ENCODE results near the gene NCAPH2.

The NCAPH2 gene

GRCh38 chr22:50482107-50483074 lies 25.6 kb upstream of the NCAPH2 start:
- no peak for TF ChIP-seq GATA2 (IDR thresholded peaks at IDR 0.05; ENCODE audit: low read depth, low read length)
- no peak for TF ChIP-seq GATA3 (IDR thresholded peaks at IDR 0.05; ENCODE audit: low read depth, low read length)

- TF ChIP-seq GATA3 (IDR thresholded peaks at IDR 0.05; ENCODE audit: low read depth, low read length) (no peak), GATA2 (IDR thresholded peaks at IDR 0.05; ENCODE audit: low read depth, low read length) (no peak)
Measured at GRCh38 chr22:50483106-50483505, 24.9 kb upstream of the NCAPH2 start.

GRCh38 chr22:50483556-50483955 lies 24.5 kb upstream of the NCAPH2 start:
- no peak for TF ChIP-seq GATA2 (IDR thresholded peaks at IDR 0.05; ENCODE audit: low read depth, low read length)
- TF ChIP-seq GATA3 (IDR thresholded peaks at IDR 0.05; ENCODE audit: low read depth, low read length) = no peak

GRCh38 chr22:50483977-50484853 lies 23.8 kb upstream of the NCAPH2 start:
- TF ChIP-seq GATA2 (IDR thresholded peaks at IDR 0.05; ENCODE audit: low read depth, low read length) = no peak
- no peak for TF ChIP-seq GATA3 (IDR thresholded peaks at IDR 0.05; ENCODE audit: low read depth, low read length)

- TF ChIP-seq GATA3 (IDR thresholded peaks at IDR 0.05; ENCODE audit: low read depth, low read length) = no peak
- no peak for TF ChIP-seq GATA2 (IDR thresholded peaks at IDR 0.05; ENCODE audit: low read depth, low read length)
Measured at GRCh38 chr22:50485221-50486131, 22.5 kb upstream of the NCAPH2 start.

- no peak for TF ChIP-seq GATA3 (IDR thresholded peaks at IDR 0.05; ENCODE audit: low read depth, low read length)
- TF ChIP-seq GATA2 (IDR thresholded peaks at IDR 0.05; ENCODE audit: low read depth, low read length) = no peak
Measured at GRCh38 chr22:50486561-50487289, 21.3 kb upstream of the NCAPH2 start, which contains the start of gene MIOX. Gene MIOX, plus strand, starts transcription at chr22:50486859. Its CDS starts 39 bp downstream, at chr22:50486898.

GRCh38 chr22:50487290-50488005 lies 20.6 kb upstream of the NCAPH2 start:
- no peak for TF ChIP-seq GATA2 (IDR thresholded peaks at IDR 0.05; ENCODE audit: low read depth, low read length)
- no peak for TF ChIP-seq GATA3 (IDR thresholded peaks at IDR 0.05; ENCODE audit: low read depth, low read length)

GRCh38 chr22:50488006-50488677 lies 19.9 kb upstream of the NCAPH2 start:
- TF ChIP-seq GATA2 (IDR thresholded peaks at IDR 0.05; ENCODE audit: low read depth, low read length) (no peak), GATA3 (IDR thresholded peaks at IDR 0.05; ENCODE audit: low read depth, low read length) (no peak)

GRCh38 chr22:50488886-50489285 lies 19.1 kb upstream of the NCAPH2 start:
- no peak for TF ChIP-seq GATA2 (IDR thresholded peaks at IDR 0.05; ENCODE audit: low read depth, low read length)
- TF ChIP-seq GATA3 (IDR thresholded peaks at IDR 0.05; ENCODE audit: low read depth, low read length) = no peak

GRCh38 chr22:50489363-50490243 lies 18.4 kb upstream of the NCAPH2 start:
- no peak for TF ChIP-seq GATA2 (IDR thresholded peaks at IDR 0.05; ENCODE audit: low read depth, low read length)
- TF ChIP-seq GATA3 (IDR thresholded peaks at IDR 0.05; ENCODE audit: low read depth, low read length) = no peak
